Measurements from ENCODE around the gene CHAD. TPM values are rescaled to one million over a fixed set of nuclear protein-coding genes. Genes with fewer than 3 reads are reported as not detected.
"Not testable (repeated sequence)": the region's sequence is repeated elsewhere in the genome, so short reads cannot be mapped to it uniquely, and the experiment has no call there.

CHAD gene
- total RNA-seq, 1 experiment from 2014 or later: not detected

- DNase-seq (ENCODE audit: low read depth): peak; percentile 95
- in situ Hi-C loops (cut with HindIII; ENCODE audit: low pct_unique_long_range_greater_than_20kb, low sequenced_read_pairs): no loop called here
These were observed 10.0 kb upstream of the CHAD start, which contains the start of gene RSAD1 for GRCh38 chr17:50478391-50479381. Gene RSAD1, plus strand, starts transcription at chr17:50478860. Its CDS starts 25 bp downstream, at chr17:50478885.

DNA sequence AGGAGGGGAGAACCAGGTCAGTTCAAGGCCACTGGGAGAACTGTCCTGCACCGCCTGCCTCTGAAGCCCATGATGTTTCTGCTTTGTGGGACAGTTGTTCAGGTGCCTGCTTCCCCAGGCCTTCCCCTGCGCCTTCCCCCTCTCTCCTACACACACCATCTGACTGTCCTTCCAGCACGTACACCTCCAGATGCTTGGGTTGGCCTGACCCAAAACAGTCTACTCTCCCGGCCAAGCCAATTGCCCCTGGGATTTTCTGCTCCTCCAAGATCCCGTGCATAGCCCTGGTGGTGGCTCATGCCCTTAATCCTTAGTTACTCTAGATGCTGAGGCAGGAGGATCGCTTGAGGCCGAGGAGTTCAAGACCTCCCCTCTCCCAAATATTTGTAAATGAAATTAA is 9.3 kb upstream of the CHAD start:
- DNase-seq (ENCODE audit: low read depth): no peak
- in situ Hi-C loops (cut with HindIII; ENCODE audit: low pct_unique_long_range_greater_than_20kb, low sequenced_read_pairs): no loop called here

GRCh38 chr17:50476545-50477315 is 8.1 kb upstream of the CHAD start:
- DNase-seq (ENCODE audit: low read depth): no peak
- in situ Hi-C loops (cut with HindIII; ENCODE audit: low pct_unique_long_range_greater_than_20kb, low sequenced_read_pairs): no loop called here

GRCh38 chr17:50475775-50476544 is 7.3 kb upstream of the CHAD start:
- DNase-seq (ENCODE audit: low read depth); in situ Hi-C loops (cut with HindIII; ENCODE audit: low pct_unique_long_range_greater_than_20kb, low sequenced_read_pairs): not testable (repeated sequence)

DNA sequence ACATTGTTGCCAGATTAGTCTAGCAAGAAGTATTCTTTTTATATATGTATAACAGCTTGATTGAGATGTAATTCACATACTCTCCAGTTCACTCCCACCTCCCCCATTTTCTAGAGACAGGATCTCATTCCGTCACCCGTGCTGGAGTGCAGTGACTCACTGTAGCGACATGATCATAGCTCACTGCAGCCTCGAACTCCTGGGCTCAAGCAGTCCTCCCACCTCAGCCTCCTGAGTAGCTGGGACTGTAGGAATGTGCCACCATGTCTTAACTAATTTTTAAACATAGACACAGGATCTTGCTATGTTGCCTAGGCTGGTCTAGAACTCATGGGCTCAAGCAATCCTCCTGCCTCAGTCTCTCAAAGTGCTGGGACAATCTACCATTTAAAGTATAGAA is 6.7 kb upstream of the CHAD start:
- in situ Hi-C loops (cut with HindIII; ENCODE audit: low pct_unique_long_range_greater_than_20kb, low sequenced_read_pairs): no loop called here

DNA sequence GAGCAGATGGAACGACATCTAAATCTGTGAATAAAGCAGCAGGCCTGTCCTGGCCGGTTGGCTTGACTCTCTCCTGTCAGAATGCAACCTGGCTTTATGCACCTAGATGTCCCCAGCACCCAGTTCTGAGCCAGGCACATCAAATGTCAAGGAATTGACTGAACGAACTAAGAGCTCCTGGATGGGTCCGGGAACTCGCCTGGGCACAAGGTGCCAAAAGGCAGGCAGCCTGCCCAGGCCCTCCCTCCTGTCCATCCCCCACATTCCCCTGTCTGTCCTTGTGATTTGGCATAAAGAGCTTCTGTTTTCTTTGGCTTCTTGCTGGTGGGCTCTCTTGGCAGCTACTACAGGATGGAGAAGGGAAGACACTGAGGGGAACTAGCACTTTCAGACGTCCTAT is 5.8 kb upstream of the CHAD start:
- DNase-seq (ENCODE audit: low read depth): no peak
- in situ Hi-C loops (cut with HindIII; ENCODE audit: low pct_unique_long_range_greater_than_20kb, low sequenced_read_pairs): no loop called here

More for the DNA sequence above, 6.7 kb upstream of the CHAD start:
- no peak for DNase-seq (ENCODE audit: low read depth)

GRCh38 chr17:50473901-50474300 is 5.2 kb upstream of the CHAD start:
- DNase-seq (ENCODE audit: low read depth): no peak
- in situ Hi-C loops (cut with HindIII; ENCODE audit: low pct_unique_long_range_greater_than_20kb, low sequenced_read_pairs): no loop called here

- DNase-seq (ENCODE audit: low read depth); in situ Hi-C loops (cut with HindIII; ENCODE audit: low pct_unique_long_range_greater_than_20kb, low sequenced_read_pairs): not testable (repeated sequence)
These were observed 4.1 kb upstream of the CHAD start for GRCh38 chr17:50472761-50473161.

DNA sequence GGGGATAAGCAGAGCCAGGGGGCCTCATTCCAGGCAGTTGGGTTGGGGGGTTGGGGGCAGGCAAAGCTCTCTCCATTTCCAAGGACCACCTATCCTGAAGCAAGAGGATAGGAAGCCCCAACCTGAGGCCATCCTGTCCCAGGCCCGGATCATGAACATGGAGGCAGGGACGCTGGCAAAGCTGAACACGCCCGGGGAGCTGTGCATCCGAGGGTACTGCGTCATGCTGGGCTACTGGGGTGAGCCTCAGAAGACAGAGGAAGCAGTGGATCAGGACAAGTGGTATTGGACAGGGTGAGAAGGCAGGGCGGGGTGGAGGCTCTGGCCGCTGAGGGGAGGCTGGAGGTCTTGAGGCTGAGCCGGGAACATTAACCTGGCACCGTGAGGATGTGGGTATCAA is 3.6 kb upstream of the CHAD start:
- DNase-seq (ENCODE audit: low read depth): no peak
- in situ Hi-C loops (cut with HindIII; ENCODE audit: low pct_unique_long_range_greater_than_20kb, low sequenced_read_pairs): no loop called here

DNA sequence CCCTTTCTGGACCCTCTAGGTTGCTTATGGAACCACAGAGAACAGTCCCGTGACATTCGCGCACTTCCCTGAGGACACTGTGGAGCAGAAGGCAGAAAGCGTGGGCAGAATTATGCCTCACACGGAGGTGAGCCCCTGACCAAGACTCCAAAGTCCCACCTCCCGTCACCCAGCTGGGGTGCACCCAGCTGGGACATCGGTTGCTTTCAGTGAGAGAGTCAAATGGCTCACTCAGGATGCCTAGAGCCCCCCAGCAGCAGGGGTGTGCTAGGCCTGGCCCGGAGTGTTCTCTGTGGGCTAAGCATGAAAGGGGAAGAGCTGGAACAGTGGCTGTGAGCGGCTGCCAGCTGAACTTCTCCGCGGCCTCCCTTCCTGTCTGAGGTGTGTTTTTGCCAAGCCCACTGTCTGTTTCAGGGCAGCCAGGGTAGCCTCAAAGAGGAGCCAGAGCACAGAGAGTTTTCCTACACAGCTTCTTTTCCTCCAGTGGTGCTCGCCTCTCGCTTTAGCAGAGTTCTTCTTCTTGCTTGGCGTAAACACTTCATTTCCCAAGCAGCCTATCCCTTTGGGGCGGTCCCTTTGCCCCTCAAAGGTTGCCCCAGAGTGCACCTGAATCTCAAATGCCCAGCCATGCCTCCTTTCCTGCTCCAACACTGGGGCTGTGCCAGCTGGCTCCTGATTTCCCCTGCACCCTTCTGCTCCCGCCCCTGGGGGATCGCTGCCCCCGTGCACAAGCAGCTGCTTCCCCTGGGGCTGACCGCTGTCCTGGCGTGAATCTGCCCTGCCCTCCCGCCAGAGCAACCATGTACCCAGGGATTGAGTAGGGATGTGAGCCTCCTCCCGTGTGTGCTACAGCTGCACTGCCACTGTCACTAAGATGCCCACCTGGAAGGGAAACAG is 2.6 kb upstream of the CHAD start:
- no peak for DNase-seq (ENCODE audit: low read depth)
- in situ Hi-C loops (cut with HindIII; ENCODE audit: low pct_unique_long_range_greater_than_20kb, low sequenced_read_pairs): no loop called here

DNA sequence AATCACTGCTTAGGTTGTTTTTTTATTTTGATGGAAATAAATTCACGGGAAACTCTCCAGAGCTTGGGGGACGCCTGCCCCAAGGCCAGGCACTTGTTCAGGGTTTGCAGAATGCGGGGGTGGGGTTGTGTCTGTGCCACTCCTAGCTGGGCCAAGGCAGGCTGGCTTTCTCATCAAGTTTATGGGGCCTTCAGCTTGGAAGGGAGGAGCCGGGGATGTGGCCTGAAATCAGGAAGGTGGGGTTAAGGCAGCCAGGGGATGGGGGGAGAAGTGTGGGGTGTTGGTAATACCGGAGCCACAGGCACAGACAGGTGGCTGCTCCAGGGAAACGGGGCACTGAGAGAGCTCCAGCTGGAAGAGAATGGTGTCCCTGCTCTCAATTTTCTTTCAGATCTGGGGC is 1.7 kb upstream of the CHAD start:
- no peak for DNase-seq (ENCODE audit: low read depth)
- in situ Hi-C loops (cut with HindIII; ENCODE audit: low pct_unique_long_range_greater_than_20kb, low sequenced_read_pairs): no loop called here

DNA sequence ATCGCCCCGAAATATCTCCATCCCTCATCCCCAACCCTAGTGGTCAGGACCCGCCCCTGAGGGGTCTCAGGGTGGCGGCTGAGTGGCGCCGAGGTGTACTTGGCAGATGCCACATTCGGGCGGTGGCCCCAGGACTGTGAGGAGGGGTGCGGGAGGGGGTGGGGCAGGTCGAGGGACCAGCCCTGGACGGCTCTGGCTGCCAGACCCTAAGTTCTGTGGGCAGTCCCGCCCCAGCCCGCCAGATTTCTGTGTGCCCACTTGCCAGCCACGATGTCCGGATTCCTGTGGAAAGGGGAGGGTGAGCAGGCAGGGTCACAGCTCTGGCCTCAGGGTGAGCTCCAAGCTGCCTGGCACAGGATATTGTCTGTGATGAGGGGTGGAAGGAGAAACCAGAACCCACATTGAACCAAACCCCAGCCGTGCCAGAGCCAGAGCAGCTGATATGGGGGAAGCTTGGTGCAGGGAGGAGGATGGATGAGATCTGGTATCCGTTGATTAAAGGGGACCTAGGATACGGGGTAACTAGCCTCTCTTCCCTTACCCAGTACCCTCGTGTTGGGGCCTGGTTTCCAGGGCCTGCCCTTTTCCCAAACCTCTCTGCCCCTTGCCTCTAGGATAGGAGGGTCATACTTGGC is 1.1 kb upstream of the CHAD start:
- in situ Hi-C loops (cut with HindIII; ENCODE audit: low pct_unique_long_range_greater_than_20kb, low sequenced_read_pairs): no loop called here
- DNase-seq (ENCODE audit: low read depth): no peak

- no peak for DNase-seq (ENCODE audit: low read depth)
- in situ Hi-C loops (cut with HindIII; ENCODE audit: low pct_unique_long_range_greater_than_20kb, low sequenced_read_pairs): no loop called here
These were observed 527 bp upstream of the CHAD start for GRCh38 chr17:50469208-50469605.

- DNase-seq (ENCODE audit: low read depth): no peak
- in situ Hi-C loops (cut with HindIII; ENCODE audit: low pct_unique_long_range_greater_than_20kb, low sequenced_read_pairs): no loop called here
These were observed 801 bp downstream of the CHAD start for GRCh38 chr17:50467855-50468303.

GRCh38 chr17:50467114-50467854 is 1.4 kb downstream of the CHAD start:
- DNase-seq (ENCODE audit: low read depth): no peak
- in situ Hi-C loops (cut with HindIII; ENCODE audit: low pct_unique_long_range_greater_than_20kb, low sequenced_read_pairs): no loop called here

DNA sequence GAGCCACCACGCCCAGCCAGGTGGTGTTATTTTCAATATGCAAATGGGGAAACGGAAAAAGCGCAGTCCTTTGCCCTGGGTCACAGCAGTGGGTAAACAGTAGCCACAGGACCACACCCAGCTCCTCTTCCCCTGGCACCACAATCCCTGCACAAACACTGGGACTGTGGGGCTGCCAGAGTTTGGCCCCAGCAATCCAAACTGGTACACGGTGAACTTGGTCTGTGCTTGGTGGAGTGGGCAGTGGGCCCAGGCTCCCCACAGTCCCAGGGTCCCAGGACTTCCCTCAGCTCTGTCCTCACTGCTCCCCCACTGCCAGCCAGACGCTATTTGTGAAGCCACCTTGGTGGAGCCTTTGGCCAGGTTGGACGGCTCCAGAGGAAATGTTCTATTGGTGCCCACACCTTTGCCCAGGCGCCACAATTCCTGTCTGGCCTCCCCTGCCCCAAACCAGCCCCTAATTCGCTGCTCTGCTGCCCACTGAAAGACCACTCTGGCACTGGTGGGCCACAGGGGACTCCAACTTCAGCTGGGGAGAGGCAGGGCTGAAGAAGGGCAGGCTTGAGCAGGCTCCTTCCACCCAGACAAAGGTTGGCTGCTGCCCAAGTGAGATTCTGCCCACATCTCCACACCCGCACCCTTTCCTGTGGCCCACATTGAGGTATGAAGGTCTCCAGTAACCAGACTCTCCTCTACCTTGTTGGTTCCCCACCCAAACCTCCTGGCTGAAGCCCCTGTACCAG is 2.1 kb downstream of the CHAD start:
- in situ Hi-C loops (cut with HindIII; ENCODE audit: low pct_unique_long_range_greater_than_20kb, low sequenced_read_pairs): no loop called here
- no peak for DNase-seq (ENCODE audit: low read depth)

Measured in Caki2 (cell line).